H9 (cell line): ENCODE results near the gene ENO4. TPM values are rescaled to one million over a fixed set of nuclear protein-coding genes. Genes with fewer than 3 reads are reported as not detected.

Source experiments
- DNase-seq: peaks from one replicate; pipeline ENCODE4 v3.0.0-alpha.2; 2017
- H2AFZ ChIP-seq: one replicate; pipeline ENCODE4 v1.6.1; 2013; ENCODE audit warnings: mild to moderate bottlenecking, low read length, control low read depth, moderate library complexity
- H2AK5ac ChIP-seq: 2 replicates; pipeline ENCODE4 v1.6.1; 2013; ENCODE audit warnings: low read length, control low read depth, mixed read lengths; ENCODE audit not compliant: insufficient read length
- H2BK120ac ChIP-seq: one replicate; pipeline ENCODE4 v1.6.1; 2013; ENCODE audit warnings: low read depth, mild to moderate bottlenecking, low read length, control low read depth, inconsistent platforms; ENCODE audit not compliant: poor library complexity, severe bottlenecking
- H2BK12ac ChIP-seq: 2 replicates; pipeline ENCODE4 v1.6.1; 2013; ENCODE audit warnings: low read length, control low read depth, mixed read lengths, low read depth; ENCODE audit not compliant: insufficient read length
- H2BK15ac ChIP-seq: 2 replicates; pipeline ENCODE4 v1.6.1; 2013; ENCODE audit warnings: low read depth, low read length, control low read depth
- H2BK20ac ChIP-seq: one replicate; pipeline ENCODE4 v1.6.1; 2013; ENCODE audit warnings: low read depth, mild to moderate bottlenecking, low read length, control low read depth, inconsistent platforms; ENCODE audit not compliant: poor library complexity, severe bottlenecking
- H2BK5ac ChIP-seq: 2 replicates; pipeline ENCODE4 v1.6.1; 2013; ENCODE audit warnings: low read length, control low read depth, mixed read lengths; ENCODE audit not compliant: insufficient read length
- H3K14ac ChIP-seq: 2 replicates; pipeline ENCODE4 v1.6.1; 2013; ENCODE audit warnings: low read length, control low read depth; ENCODE audit not compliant: insufficient read depth
- H3K18ac ChIP-seq: 2 replicates; pipeline ENCODE4 v1.6.1; 2013; ENCODE audit warnings: low read depth, mild to moderate bottlenecking, mixed read lengths, low read length, control low read depth; ENCODE audit not compliant: insufficient read length
- H3K23ac ChIP-seq: 2 replicates; pipeline ENCODE4 v1.6.1; 2013; ENCODE audit warnings: low read length, control low read depth, mixed read lengths, low read depth; ENCODE audit not compliant: insufficient read length
- H3K23me2 ChIP-seq: 2 replicates; pipeline ENCODE4 v1.6.1; 2013; ENCODE audit warnings: low read depth, mild to moderate bottlenecking, mixed read lengths, low read length, control low read depth; ENCODE audit not compliant: insufficient read length, poor library complexity, severe bottlenecking
- H3K27ac ChIP-seq: 2 replicates; pipeline ENCODE4 v1.5.1; 2013; ENCODE audit warnings: low read length, control low read depth, mixed read lengths, low read depth; ENCODE audit not compliant: insufficient read length
- H3K27me3 ChIP-seq: 2 replicates; pipeline ENCODE4 v1.6.1; 2013; ENCODE audit warnings: low read length, control low read depth, inconsistent platforms; ENCODE audit not compliant: insufficient read depth
- H3K4ac ChIP-seq: 2 replicates; pipeline ENCODE4 v1.6.1; 2013; ENCODE audit warnings: low read depth, mild to moderate bottlenecking, control low read depth, inconsistent platforms, low read length, moderate library complexity
- H3K4me1 ChIP-seq: 2 replicates; pipeline ENCODE4 v1.6.1; 2013; ENCODE audit warnings: low read length, control low read depth, inconsistent platforms; ENCODE audit not compliant: insufficient read depth
- H3K4me2 ChIP-seq: 2 replicates; pipeline ENCODE4 v1.6.1; 2013; ENCODE audit warnings: low read length, control low read depth, mixed read lengths; ENCODE audit not compliant: insufficient read length, insufficient read depth
- H3K56ac ChIP-seq: 2 replicates; pipeline ENCODE4 v1.6.1; 2013; ENCODE audit warnings: low read depth, mild to moderate bottlenecking, mixed read lengths, low read length, control low read depth; ENCODE audit not compliant: insufficient read length
- H3K79me1 ChIP-seq: 2 replicates; pipeline ENCODE4 v1.6.1; 2013; ENCODE audit warnings: low read depth, mild to moderate bottlenecking, moderate library complexity, low read length, control low read depth, inconsistent platforms; ENCODE audit not compliant: insufficient read depth, poor library complexity, severe bottlenecking
- H3K79me2 ChIP-seq: 2 replicates; pipeline ENCODE4 v1.6.1; 2013; ENCODE audit warnings: low read length, control low read depth, inconsistent platforms; ENCODE audit not compliant: insufficient read depth
- H3K9ac ChIP-seq: 2 replicates; pipeline ENCODE4 v1.6.1; 2013; ENCODE audit warnings: low read length, control low read depth, mixed read lengths; ENCODE audit not compliant: insufficient read length; ENCODE audit errors: extremely low read depth
- H3K9me3 ChIP-seq: one replicate; pipeline ENCODE4 v1.6.1; 2013; ENCODE audit warnings: low read depth, low read length, inconsistent platforms; ENCODE audit not compliant: control insufficient read depth
- H3T11ph ChIP-seq: one replicate; pipeline ENCODE4 v1.6.1; 2013; ENCODE audit warnings: mild to moderate bottlenecking, low read length, control low read depth, inconsistent platforms
- H4K20me1 ChIP-seq: one replicate; pipeline ENCODE4 v1.6.1; 2013; ENCODE audit not compliant: control insufficient read depth, insufficient read length, insufficient read depth
- H4K5ac ChIP-seq: 2 replicates; pipeline ENCODE4 v1.6.1; 2013; ENCODE audit warnings: low read depth, mild to moderate bottlenecking, mixed read lengths, low read length, control low read depth; ENCODE audit not compliant: insufficient read length
- H4K8ac ChIP-seq: replicated peaks from 2 replicates; pipeline ENCODE4 v1.6.1; 2013; ENCODE audit warnings: low read length, control low read depth, mixed read lengths, low read depth; ENCODE audit not compliant: insufficient read length
- H4K91ac ChIP-seq: 2 replicates; pipeline ENCODE4 v1.6.1; 2013; ENCODE audit warnings: low read depth, mild to moderate bottlenecking, moderate library complexity, mixed read lengths, low read length, control low read depth; ENCODE audit not compliant: insufficient read length
- H3K27ac Mint-ChIP-seq, 3 experiments: 2 replicates in 2 of 3; 3 replicates in 1 of 3; pipeline ENCODE4 v1.8.0; 2020 to 2021; ENCODE audit warnings: mixed read lengths in 3 of 3, mild to moderate bottlenecking in 1 of 3, moderate library complexity in 1 of 3
- H3K27me3 Mint-ChIP-seq: 2 replicates; pipeline ENCODE4 v1.8.0; 2021; ENCODE audit warnings: low read depth, mild to moderate bottlenecking, moderate library complexity, mixed read lengths
- H3K36me3 Mint-ChIP-seq, 3 experiments: 2 replicates in 2 of 3; 3 replicates in 1 of 3; pipeline ENCODE4 v1.8.0; 2020 to 2021; ENCODE audit warnings: low read depth in 3 of 3, mixed read lengths in 3 of 3; ENCODE audit not compliant: insufficient read depth in 1 of 3
- H3K4me1 Mint-ChIP-seq, 2 experiments: 2 replicates each; pipeline ENCODE4 v1.8.0; 2020; ENCODE audit warnings: mixed read lengths in 2 of 2
- H3K4me3 Mint-ChIP-seq, 2 experiments: 2 replicates in 1 of 2; 3 replicates in 1 of 2; pipeline ENCODE4 v1.8.0; 2020 to 2021; ENCODE audit warnings: mild to moderate bottlenecking in 2 of 2, mixed read lengths in 2 of 2, moderate library complexity in 1 of 2
- H3K9me3 Mint-ChIP-seq, 2 experiments: 2 replicates in 1 of 2; 3 replicates in 1 of 2; pipeline ENCODE4 v1.8.0; 2020; ENCODE audit warnings: mild to moderate bottlenecking in 2 of 2, mixed read lengths in 2 of 2, moderate library complexity in 1 of 2
- CTCF ChIP-seq: fragments of 200-600 bp; sonication (generic); conservative IDR thresholded peaks from 3 replicates; pipeline ENCODE4 v1.8.0; 2021; ENCODE audit warnings: antibody characterized with exemption, mild to moderate bottlenecking
- WGBS: extraction: QIAGEN DNeasy Blood & Tissue Kit; methylation state at CpG from one replicate; pipeline ENCODE4 v1.1.7; 2013; ENCODE audit warnings: missing lambda C conversion rate, low lambda C conversion rate, mixed read lengths; ENCODE audit not compliant: insufficient read length; ENCODE audit errors: extremely low coverage; 5-methylcytosine and 5-hydroxymethylcytosine counted together
- total RNA-seq: library from RNA; stranded (reverse); gene quantifications from 2 replicates; pipeline ENCODE4 v1.2.1, GENCODE V29; 2021

The ENO4 gene
- total RNA-seq, 1 experiment from 2014 or later, result 0.26 TPM

DNA sequence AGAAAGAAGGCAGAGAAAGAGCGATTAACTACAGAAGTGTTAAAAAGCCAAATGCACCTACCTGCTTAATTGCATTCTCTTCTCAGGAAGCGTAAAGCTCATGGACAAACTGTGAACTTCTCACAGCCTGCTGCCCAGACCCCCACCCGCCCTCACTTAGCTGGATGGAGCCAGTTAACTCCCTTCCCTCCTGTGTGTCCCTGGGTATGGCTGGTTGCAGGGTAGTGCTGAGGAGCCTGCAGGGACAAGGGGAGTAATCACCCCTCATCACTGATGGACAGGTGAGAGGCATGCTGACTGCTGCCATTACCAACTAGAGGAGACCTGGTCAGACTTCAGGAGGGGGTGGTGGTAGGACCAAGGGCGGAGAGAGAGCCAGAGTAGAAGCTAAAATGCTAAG is 37.5 kb downstream of the ENO4 start:
- Mint-ChIP-seq H3K4me3 (no peak overlapping the region), H3K36me3 (no peaks in the 10 kb centered on the region), H3K27ac (no peak overlapping the region; a peak in 1 of 7 replicates), H3K27me3 (no peaks in the 10 kb centered on the region), H3K9me3 (no peaks in the 10 kb centered on the region), H3K4me1 (peaks cover 24 to 28% of the 10 kb centered on the region in 2 experiments)
- Histone ChIP-seq H3K9me3 (no peaks in the 10 kb centered on the region), H4K20me1 (no peaks in the 10 kb centered on the region), H3K79me2 (no peaks in the 10 kb centered on the region), H2AFZ (no peak overlapping the region), H3K4me2 (no peak overlapping the region), H3K27ac (no peak overlapping the region), H2BK120ac (no peak overlapping the region), H3K27me3 (no peaks in the 10 kb centered on the region), H2BK5ac (no peak overlapping the region), H3K23ac (no peak overlapping the region), H4K5ac (no peak overlapping the region), H3K4ac (no peak overlapping the region), H2AK5ac (no peak overlapping the region), H3K4me1 (peaks cover 8% of the 10 kb centered on the region), H4K8ac (no peak overlapping the region), H2BK20ac (no peak overlapping the region), H2BK15ac (no peak overlapping the region), H4K91ac (no peak overlapping the region), H3K18ac (no peak overlapping the region), H3K79me1 (no peaks in the 10 kb centered on the region), H3K56ac (no peak overlapping the region), H3K14ac (no peak overlapping the region), H2BK12ac (no peak overlapping the region), H3K23me2 (no peaks in the 10 kb centered on the region), H3T11ph (no peak overlapping the region), H3K9ac (no peak overlapping the region)
- no CpG with 5 or more reads among the region's 4 CpGs for WGBS
- no peak for TF ChIP-seq CTCF
- DNase-seq, result no peak
